Stimulated activated naive CD8-positive, alpha-beta T cell treated with anti-CD3 and anti-CD28 coated beads, Interleukin-15, amount 100 ng/mL, for 72 hours (primary cell): Measurements from ENCODE around the gene AMMECR1.
"Not testable (repeated sequence)": the region's sequence is repeated elsewhere in the genome, so short reads cannot be mapped to it uniquely, and the experiment has no call there.

Experiments
- ATAC-seq: fragments of 150-1000 bp; cut with Tn5 transposase; 2 replicates; pipeline ENCODE4 v1.10.0; 2021; ENCODE audit warnings: mild to moderate bottlenecking, moderate library complexity
- DNase-seq, 2 donors: peaks; one replicate each; pipeline ENCODE4 v3.0.0; 2021 to 2022
- H3K27ac Mint-ChIP-seq, 2 donors: one replicate each; pipeline ENCODE4 v1.8.0; 2022; ENCODE audit warnings: mild to moderate bottlenecking in 2 of 2, mixed read lengths in 2 of 2, moderate library complexity in 2 of 2
- H3K27me3 Mint-ChIP-seq: one replicate; pipeline ENCODE4 v1.8.0; 2022; ENCODE audit warnings: mixed read lengths
- H3K4me1 Mint-ChIP-seq: one replicate; pipeline ENCODE4 v1.8.0; 2022; ENCODE audit warnings: mild to moderate bottlenecking, mixed read lengths
- H3K4me3 Mint-ChIP-seq, 2 donors: one replicate each; pipeline ENCODE4 v1.8.0; 2022; ENCODE audit warnings: mild to moderate bottlenecking in 2 of 2, mixed read lengths in 2 of 2, moderate library complexity in 1 of 2
- H3K9me3 Mint-ChIP-seq, 2 donors: one replicate each; pipeline ENCODE4 v1.8.0; 2022; ENCODE audit warnings: mixed read lengths in 2 of 2

Gene AMMECR1

GRCh38 chrX:110251526-110251925 is 66.4 kb downstream of the AMMECR1 start:
- ATAC-seq (no peak), DNase-seq (no peak)
- Mint-ChIP-seq H3K9me3 (peaks cover 0 to 4% of the 10 kb centered on the region in 2 donors), H3K4me3 (no peak overlapping the region), H3K4me1 (peaks cover 11% of the 10 kb centered on the region), H3K27ac (no peak overlapping the region), H3K27me3 (no peaks in the 10 kb centered on the region)

- Mint-ChIP-seq H3K27me3 (no peaks in the 10 kb centered on the region), H3K4me3 (no peak overlapping the region), H3K4me1 (peaks cover 14% of the 10 kb centered on the region), H3K27ac (no peak overlapping the region), H3K9me3 (peaks cover 0 to 4% of the 10 kb centered on the region in 2 donors)
- DNase-seq (no peak), ATAC-seq (no peak)
These were observed 67.0 kb downstream of the AMMECR1 start for GRCh38 chrX:110250847-110251246.

GRCh38 chrX:110248578-110248977 is 69.3 kb downstream of the AMMECR1 start:
- H3K4me3 Mint-ChIP-seq = no peak overlapping the region
- H3K27ac Mint-ChIP-seq = no peak overlapping the region
- DNase-seq (no peak), ATAC-seq (no peak)
- H3K4me1 Mint-ChIP-seq = peaks cover 22% of the 10 kb centered on the region
- peaks cover 0 to 4% of the 10 kb centered on the region in 2 donors for H3K9me3 Mint-ChIP-seq
- no peaks in the 10 kb centered on the region for H3K27me3 Mint-ChIP-seq

GRCh38 chrX:110245011-110245410 is 72.9 kb downstream of the AMMECR1 start:
- no peak overlapping the region for H3K27ac Mint-ChIP-seq
- no peak for DNase-seq
- H3K27me3 Mint-ChIP-seq = no peaks in the 10 kb centered on the region
- no peak overlapping the region for H3K4me3 Mint-ChIP-seq
- peaks cover 9 to 13% of the 10 kb centered on the region in 2 donors for H3K9me3 Mint-ChIP-seq
- H3K4me1 Mint-ChIP-seq = peaks cover 18% of the 10 kb centered on the region
- no peak for ATAC-seq

- no peak for ATAC-seq
- H3K9me3 Mint-ChIP-seq = peaks cover 13 to 20% of the 10 kb centered on the region in 2 donors
- DNase-seq = no peak
- no peaks in the 10 kb centered on the region for H3K27me3 Mint-ChIP-seq
- H3K4me3 Mint-ChIP-seq = no peak overlapping the region
- no peak overlapping the region for H3K27ac Mint-ChIP-seq
- H3K4me1 Mint-ChIP-seq = peaks cover 18% of the 10 kb centered on the region
These were observed 75.5 kb downstream of the AMMECR1 start for GRCh38 chrX:110242371-110242770.

- H3K4me1 Mint-ChIP-seq = peaks cover 14% of the 10 kb centered on the region
- H3K4me3 Mint-ChIP-seq = no peak overlapping the region
- DNase-seq = no peak
- H3K27me3 Mint-ChIP-seq = no peaks in the 10 kb centered on the region
- no peak overlapping the region for H3K27ac Mint-ChIP-seq
- ATAC-seq = no peak
- H3K9me3 Mint-ChIP-seq = peaks cover 13 to 20% of the 10 kb centered on the region in 2 donors
These were observed 76.1 kb downstream of the AMMECR1 start for GRCh38 chrX:110241816-110242215.

GRCh38 chrX:110238259-110238658 is 79.6 kb downstream of the AMMECR1 start:
- not testable (repeated sequence) for ATAC-seq, H3K27me3 Mint-ChIP-seq, H3K4me3 Mint-ChIP-seq, H3K4me1 Mint-ChIP-seq
- Mint-ChIP-seq H3K9me3 (peaks cover 13 to 20% of the 10 kb centered on the region in 2 donors), H3K27ac (peak overlapping the region; percentile 42 to 46)
- DNase-seq = peak in 1 of 2 donors; percentile 12

GRCh38 chrX:110231485-110231884 is 86.4 kb downstream of the AMMECR1 start:
- ATAC-seq, H3K4me3 Mint-ChIP-seq, H3K9me3 Mint-ChIP-seq, H3K27ac Mint-ChIP-seq, H3K27me3 Mint-ChIP-seq, DNase-seq: not testable (repeated sequence)
- peaks cover 33% of the 10 kb centered on the region for H3K4me1 Mint-ChIP-seq

- not testable (repeated sequence) for ATAC-seq
These were observed 88.3 kb downstream of the AMMECR1 start for GRCh38 chrX:110229497-110230111.

GRCh38 chrX:110228453-110228852 is 89.4 kb downstream of the AMMECR1 start:
- Mint-ChIP-seq H3K4me1 (peaks cover 33% of the 10 kb centered on the region), H3K4me3 (no peak overlapping the region)
- no peak for DNase-seq

More at GRCh38 chrX:110229497-110230111, 88.3 kb downstream of the AMMECR1 start:
- peak overlapping the region in 1 of 2 donors; percentile 54 for H3K27ac Mint-ChIP-seq
- peak overlapping the region; percentile 24 to 72 for H3K4me3 Mint-ChIP-seq
- H3K27me3 Mint-ChIP-seq, H3K9me3 Mint-ChIP-seq: not testable (repeated sequence)
- peak; percentile 23 to 67 for DNase-seq
- H3K4me1 Mint-ChIP-seq = peaks cover 33% of the 10 kb centered on the region

GRCh38 chrX:110226931-110227330 is 91.0 kb downstream of the AMMECR1 start:
- Mint-ChIP-seq H3K27ac (no peak overlapping the region), H3K4me3 (no peak overlapping the region), H3K9me3 (no peaks in the 10 kb centered on the region), H3K27me3 (no peaks in the 10 kb centered on the region), H3K4me1 (peaks cover 29% of the 10 kb centered on the region)
- ATAC-seq = no peak
- DNase-seq = no peak

More at GRCh38 chrX:110228453-110228852, 89.4 kb downstream of the AMMECR1 start:
- no peak for ATAC-seq
- Mint-ChIP-seq H3K9me3 (no peaks in the 10 kb centered on the region), H3K27me3 (no peaks in the 10 kb centered on the region), H3K27ac (no peak overlapping the region)

- ATAC-seq (no peak), DNase-seq (no peak)
- no peaks in the 10 kb centered on the region for H3K27me3 Mint-ChIP-seq
- H3K9me3 Mint-ChIP-seq = no peaks in the 10 kb centered on the region
- H3K4me3 Mint-ChIP-seq = no peak overlapping the region
- H3K4me1 Mint-ChIP-seq = peaks cover 12% of the 10 kb centered on the region
- peak overlapping the region in 1 of 2 donors; percentile 42 for H3K27ac Mint-ChIP-seq
These were observed 92.8 kb downstream of the AMMECR1 start for GRCh38 chrX:110224926-110225617.

- Mint-ChIP-seq H3K27ac (no peak overlapping the region), H3K9me3 (no peaks in the 10 kb centered on the region), H3K27me3 (no peaks in the 10 kb centered on the region), H3K4me1 (peaks cover 16% of the 10 kb centered on the region), H3K4me3 (no peak overlapping the region)
- DNase-seq (no peak), ATAC-seq (no peak)
These were observed 95.2 kb downstream of the AMMECR1 start for GRCh38 chrX:110222497-110223257.

GRCh38 chrX:110219920-110220319 is 98.0 kb downstream of the AMMECR1 start:
- no peak for ATAC-seq
- Mint-ChIP-seq H3K27me3 (no peaks in the 10 kb centered on the region), H3K4me1 (peaks cover 12% of the 10 kb centered on the region), H3K9me3 (no peaks in the 10 kb centered on the region), H3K4me3 (no peak overlapping the region), H3K27ac (no peak overlapping the region)
- DNase-seq = no peak

GRCh38 chrX:110218591-110218990 is 99.3 kb downstream of the AMMECR1 start:
- ATAC-seq = no peak
- no peak overlapping the region for H3K27ac Mint-ChIP-seq
- no peaks in the 10 kb centered on the region for H3K9me3 Mint-ChIP-seq
- H3K4me1 Mint-ChIP-seq = peaks cover 12% of the 10 kb centered on the region
- H3K27me3 Mint-ChIP-seq = no peaks in the 10 kb centered on the region
- no peak overlapping the region for H3K4me3 Mint-ChIP-seq
- no peak for DNase-seq

- Mint-ChIP-seq H3K27ac (no peak overlapping the region), H3K4me3 (no peak overlapping the region), H3K27me3 (no peaks in the 10 kb centered on the region), H3K4me1 (peaks cover 12% of the 10 kb centered on the region), H3K9me3 (no peaks in the 10 kb centered on the region)
- ATAC-seq (no peak), DNase-seq (no peak)
These were observed 101.9 kb downstream of the AMMECR1 start for GRCh38 chrX:110216027-110216426.
